Activated gamma-delta T cell (primary cell): ENCODE results near the gene CTDP1.

Experiments used
- DNase-seq: peaks from one replicate; lab custom pipeline; 2025; lab: John Stamatoyannopoulos, UW

CTDP1 gene

DNA sequence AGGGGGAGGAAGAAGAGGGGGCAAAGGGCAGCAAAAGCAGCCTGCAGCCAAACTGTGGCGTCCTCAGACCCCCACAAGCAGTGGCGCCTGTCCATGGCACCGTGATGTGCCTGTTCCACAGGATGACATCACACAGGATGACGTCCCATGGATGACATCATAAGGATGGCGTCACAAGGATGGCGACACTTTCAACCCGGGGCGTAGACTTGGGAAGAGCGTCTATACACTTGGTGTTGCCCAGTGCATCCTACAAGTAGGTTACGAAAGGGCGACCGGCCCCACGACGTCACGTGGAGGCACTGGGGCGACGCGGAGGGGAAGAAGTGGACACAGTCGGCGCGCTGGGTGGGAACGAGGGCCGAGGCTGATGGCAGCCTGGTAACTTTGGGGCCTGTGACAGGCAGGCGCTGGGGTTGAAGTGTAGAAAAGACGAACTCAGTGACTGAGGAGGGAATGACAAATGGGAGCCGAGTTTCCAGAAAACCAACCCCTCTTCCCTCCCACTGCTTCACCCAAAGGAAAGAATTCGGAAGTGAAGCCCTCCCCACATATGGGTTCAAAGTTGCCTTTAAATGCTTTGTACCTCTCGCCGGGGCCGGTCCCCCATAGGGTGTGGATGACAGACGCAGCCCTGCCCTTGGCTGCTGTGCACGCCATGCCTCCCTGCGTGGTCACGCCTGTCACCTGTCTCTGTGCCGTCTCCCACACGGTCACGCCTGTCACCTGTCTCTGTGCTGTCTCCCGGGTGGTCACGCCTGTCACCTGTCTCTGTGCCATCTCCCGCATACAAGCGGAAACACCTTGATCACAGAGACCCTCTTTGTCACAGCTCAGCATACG is 104.7 kb downstream of the CTDP1 start:
- no peak for DNase-seq

DNA sequence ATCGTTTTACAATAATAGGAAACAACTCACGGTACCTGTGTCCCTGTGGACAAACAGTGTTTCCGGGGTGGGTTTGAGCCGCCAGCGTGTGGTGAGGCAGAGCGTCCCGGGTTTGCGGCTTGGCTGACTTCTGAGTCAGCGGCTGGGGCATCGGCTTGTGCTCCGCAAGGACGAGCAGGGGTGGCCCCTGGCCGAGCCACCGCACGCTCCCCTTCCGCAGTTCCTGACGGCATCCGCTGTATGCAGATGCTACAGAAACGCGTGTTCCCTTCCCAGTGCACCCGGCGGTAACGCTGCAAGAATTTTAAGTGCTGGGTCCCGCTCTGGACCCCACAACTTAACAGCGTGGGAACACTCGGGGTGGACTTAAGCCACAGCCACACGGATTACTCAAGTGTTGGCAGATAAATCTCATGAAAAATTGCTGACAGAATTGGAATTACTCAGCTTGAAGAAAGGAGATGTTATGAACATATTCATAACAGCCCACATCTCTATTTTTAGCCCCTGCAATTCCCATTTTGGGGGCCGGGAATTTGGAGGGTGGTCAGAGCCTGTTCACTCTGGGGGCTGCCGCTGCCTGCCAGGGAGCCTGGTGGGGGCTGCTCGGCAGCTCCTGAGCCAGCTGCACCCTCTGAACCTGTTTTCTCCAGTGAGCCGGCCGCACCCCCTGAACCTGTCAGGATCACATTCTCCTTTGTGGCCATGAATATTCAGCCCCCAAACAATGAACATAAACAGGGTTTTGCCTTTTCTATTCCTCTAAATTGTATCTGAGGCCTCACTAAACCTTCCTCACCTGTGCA is 105.6 kb downstream of the CTDP1 start:
- no peak for DNase-seq

DNA sequence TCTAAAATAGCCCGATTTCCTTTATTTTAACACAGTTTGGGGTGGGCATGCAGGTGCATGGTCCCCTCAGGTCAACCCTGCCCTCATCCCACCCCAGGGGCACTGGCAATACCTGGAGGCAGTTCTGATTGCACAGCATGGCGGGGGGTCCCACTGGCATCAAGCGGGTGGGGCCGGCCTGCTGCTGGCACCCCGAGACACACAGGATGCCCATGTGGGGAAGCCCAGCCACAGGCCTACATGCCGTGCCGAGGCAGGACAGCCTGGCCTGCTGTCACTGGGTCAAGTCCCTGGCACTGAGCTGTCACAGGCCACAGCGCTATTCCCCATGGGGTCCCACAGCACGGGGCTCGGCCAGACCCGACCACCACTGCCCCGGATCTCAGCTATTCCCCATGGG is 106.2 kb downstream of the CTDP1 start:
- DNase-seq, result no peak

DNA sequence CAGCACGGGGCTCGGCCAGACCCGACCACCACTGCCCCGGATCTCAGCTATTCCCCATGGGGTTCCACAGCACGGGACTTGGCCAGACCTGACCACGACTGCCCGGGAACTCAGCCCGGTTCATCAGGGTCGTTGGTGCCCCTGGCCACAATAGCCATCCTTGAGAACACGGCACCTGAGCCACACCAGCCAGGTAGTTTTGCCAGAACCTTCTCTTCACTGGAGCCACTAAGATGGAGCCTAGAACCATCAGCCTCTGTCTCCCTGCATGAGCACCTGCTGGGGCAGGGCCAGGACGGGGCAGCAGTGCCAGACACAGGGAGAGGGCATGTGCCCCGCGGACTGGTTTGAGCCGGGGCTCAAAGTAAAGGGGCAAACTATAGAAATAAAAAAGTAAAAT is 106.7 kb downstream of the CTDP1 start:
- no peak for DNase-seq

- DNase-seq, result no peak
These were observed 107.4 kb downstream of the CTDP1 start for GRCh38 chr18:79786786-79787526.

DNA sequence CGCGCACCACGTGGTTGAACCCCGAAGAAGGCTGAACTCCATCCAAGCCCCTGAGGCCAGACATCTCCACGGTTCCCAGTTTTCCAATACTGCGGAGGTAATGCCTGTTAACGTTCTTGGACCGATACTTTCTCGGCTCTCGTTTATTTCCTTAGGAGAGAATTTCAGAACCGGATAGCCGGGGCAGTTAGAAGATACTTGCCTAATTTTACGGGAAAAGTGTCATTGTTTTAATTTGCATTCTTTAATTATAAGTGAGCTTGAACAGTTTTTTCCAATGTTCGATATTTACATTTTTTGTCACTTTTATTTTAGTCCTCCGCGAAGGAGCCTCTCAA is 107.9 kb downstream of the CTDP1 start:
- no peak for DNase-seq

- no peak for DNase-seq
These were observed 108.5 kb downstream of the CTDP1 start for GRCh38 chr18:79787865-79788733.

GRCh38 chr18:79788734-79789085 is 109.1 kb downstream of the CTDP1 start:
- no peak for DNase-seq

DNA sequence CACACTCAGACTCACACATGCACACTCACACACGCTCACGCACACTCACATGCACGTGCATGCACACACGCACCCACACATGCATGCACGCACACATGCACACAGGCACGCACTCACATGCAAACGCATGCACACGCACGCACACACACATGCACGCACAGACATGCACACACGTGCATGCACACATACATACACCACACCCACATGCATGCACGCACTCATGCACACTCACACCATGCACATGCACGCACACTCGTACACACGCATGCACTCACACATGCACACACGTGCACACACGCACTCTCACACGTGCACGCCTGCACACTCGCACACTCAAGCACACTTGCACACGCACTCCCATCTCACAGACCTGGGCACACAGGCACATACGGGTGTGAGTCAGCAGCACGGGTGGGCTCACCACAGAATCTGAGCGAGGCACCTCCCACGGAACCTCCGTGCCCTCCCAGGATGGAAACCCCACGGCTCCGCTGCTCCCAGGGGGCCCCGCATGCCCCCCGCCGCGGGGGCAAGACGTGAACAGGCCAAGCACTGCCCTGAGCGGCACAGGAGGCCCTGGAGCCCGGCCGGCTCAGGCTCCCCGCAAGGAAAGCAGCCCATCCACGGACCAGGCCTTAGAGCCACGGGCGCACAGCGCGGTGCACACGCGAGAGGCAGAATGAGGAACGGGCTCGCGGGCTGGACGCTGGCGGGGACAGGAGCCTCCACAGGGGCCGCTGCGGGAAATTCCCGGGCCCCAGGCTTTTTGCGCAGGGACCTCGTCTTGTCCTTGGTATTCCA is 109.7 kb downstream of the CTDP1 start:
- DNase-seq, result no peak

- DNase-seq, result no peak
These were observed 110.6 kb downstream of the CTDP1 start for GRCh38 chr18:79789901-79790890.

- DNase-seq, result no peak
These were observed 111.7 kb downstream of the CTDP1 start for GRCh38 chr18:79790996-79791972.

DNA sequence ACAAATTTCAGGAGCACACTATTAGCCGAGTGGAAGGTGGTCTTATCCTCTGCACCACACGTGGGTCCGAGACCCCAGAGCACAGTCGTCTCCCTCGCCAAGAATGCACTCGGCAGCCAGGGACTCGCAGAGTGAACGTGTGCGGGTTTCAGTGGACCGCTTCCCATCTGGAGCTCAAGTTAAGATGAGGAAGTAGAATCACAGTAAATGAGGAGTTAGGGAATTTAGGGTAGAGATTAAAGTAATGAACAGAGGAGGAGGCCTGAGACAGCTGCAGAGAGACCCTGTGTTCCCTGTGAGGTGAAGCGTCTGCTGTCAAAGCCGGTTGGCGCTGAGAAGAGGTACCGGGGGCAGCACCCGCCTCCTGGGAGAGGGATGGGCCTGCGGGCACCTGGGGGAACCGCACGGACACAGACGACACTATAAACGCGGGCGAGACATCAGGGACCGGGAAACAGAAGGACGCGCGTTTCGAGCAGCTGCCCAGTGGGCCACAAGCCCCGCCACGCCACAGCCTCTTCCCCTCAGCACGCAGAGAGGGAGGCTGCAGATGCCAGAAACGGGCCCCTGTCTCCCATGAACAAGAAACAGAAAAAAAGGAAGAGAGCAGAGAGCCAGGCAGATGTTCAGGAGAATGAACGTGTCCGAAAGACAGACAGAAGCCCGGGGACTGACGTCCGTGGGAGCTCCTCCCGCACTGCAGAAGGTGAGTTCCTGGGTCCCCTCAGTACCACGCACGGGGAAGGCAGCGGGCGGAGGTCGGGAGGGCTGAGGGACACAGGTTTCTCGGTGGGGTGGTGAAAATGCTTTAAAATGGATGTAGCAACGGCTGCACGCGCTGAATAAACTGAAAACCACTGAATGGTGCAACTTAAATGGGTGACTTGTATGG is 112.7 kb downstream of the CTDP1 start:
- DNase-seq, result no peak

- DNase-seq, result no peak
These were observed 113.4 kb downstream of the CTDP1 start for GRCh38 chr18:79792988-79793355.

DNA sequence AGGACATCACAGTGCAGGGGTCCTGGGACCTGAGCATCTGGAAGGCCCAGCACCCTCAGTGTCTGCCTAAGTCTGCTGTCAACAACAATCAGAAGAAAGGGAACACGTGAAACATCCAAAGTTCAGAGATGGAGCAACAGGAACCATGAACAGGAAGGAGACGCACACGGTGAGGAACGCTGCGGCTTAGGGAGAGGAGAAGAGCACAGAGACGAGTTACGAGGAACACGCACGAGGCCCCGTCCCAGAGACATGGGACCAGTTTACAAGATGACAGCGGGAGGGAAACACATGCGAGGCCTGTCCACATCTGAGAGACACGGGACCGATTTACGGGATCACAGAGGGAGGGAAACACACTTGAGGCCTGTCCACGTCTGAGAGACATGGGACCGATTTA is 115.2 kb downstream of the CTDP1 start:
- DNase-seq, result no peak

GRCh38 chr18:79795446-79795845 is 115.8 kb downstream of the CTDP1 start:
- no peak for DNase-seq

GRCh38 chr18:79796016-79796415 is 116.4 kb downstream of the CTDP1 start:
- DNase-seq, result no peak
